Activated gamma-delta T cell treated with Interleukin-2 at 50 U/mL for 16 hours (primary cell): ENCODE results near the gene RRP7A.
A peak's percentile ranks its signal among the peaks of the same experiment; 100 is the strongest.
"Not testable (repeated sequence)": the region's sequence is repeated elsewhere in the genome, so short reads cannot be mapped to it uniquely, and the experiment has no call there.

Source experiments
- DNase-seq: peaks from one replicate; pipeline ENCODE4 v3.0.0-alpha.2; 2020

The RRP7A gene

GRCh38 chr22:42519525-42520401, at the start of gene RRP7A:
TSS of gene RRP7A (minus strand) at chr22:42519796. CDS start at chr22:42519786, 10 bp downstream.
- DNase-seq: peak; percentile 80

DNA sequence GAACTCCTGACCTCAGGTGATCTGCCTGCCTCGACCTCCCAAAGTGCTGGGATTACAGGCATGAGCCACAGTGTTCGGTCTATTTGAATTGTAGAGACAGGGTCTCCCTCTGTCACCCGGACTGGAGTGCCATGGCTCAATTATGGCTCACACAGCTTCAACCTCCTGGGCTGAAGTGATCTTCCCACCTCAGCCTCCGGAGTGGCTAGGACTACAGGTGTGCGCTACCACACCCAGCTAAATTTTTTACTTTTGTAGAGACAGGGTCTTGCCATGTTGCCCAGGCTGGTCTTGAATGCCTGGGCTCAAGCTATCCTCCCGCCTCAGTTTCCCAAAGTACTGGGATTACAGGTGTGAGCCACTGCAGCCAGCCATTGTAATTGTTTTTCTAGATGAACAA, 48.4 kb upstream of the RRP7A start:
- DNase-seq: not testable (repeated sequence)

- no peak for DNase-seq
These were observed 46.4 kb upstream of the RRP7A start for GRCh38 chr22:42565956-42566355.

GRCh38 chr22:42564699-42565098, 45.1 kb upstream of the RRP7A start:
- DNase-seq: no peak

- DNase-seq: not testable (repeated sequence)
These were observed 44.3 kb upstream of the RRP7A start for GRCh38 chr22:42563943-42564342.

DNA sequence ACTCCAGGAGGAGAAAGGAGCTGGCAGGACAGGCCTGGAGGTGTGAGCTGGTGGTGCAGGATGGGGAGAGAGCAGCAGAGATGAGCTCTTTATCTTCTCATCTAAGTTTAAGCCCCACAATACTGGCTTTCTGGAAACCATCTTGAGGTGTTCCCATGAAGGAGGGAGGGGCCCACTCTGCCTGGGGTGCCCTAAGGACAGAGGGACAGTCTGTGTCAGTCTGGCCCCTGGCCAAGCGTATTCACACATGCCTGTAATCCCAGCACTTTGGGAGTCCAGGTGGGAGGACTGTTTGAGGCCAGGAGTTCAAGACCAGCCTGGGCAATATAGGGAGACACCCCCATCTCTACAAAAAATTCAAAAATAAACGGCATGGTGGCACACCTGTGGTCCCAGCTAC, 43.1 kb upstream of the RRP7A start:
- DNase-seq: no peak

DNA sequence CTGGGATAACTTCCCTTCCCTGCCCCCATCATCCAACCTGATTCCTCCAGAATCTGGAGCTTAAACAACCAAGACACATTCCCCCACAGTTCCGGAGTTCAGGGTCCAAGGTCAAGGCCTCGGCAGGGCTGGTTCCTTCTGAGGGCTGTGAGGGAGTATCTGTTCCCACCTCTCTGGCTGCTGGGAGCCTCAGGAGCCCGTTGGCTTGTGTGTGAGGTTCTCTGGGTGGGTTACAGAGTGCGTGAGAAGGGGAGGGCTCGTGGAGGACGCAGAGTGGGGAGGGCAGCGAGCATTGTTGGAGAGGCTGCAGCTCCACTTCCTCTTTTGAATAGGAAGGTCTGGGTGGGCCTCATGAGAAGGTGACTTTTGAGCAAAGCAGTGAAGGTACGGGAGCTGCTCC, 42.7 kb upstream of the RRP7A start:
- DNase-seq: no peak

DNA sequence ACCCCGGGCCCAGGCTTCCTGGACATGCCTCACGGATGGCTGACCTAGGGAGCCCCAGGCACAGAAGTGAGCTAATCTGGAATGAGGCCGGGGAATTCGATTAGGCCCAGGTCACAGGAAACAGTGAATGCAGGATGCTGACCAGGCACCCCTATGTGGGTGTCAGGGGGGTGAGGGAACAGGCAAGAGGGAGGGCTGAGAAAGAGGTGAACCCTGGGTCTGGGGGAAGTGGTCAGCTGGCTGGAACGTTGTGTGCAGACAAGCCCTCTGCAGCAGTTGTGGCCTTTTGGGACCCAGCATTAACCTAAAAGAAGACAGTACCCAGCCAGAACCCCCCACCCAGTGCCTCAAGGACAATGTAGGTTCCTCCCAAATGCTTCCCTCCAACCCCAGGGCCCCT, 42.3 kb upstream of the RRP7A start:
- no peak for DNase-seq

DNA sequence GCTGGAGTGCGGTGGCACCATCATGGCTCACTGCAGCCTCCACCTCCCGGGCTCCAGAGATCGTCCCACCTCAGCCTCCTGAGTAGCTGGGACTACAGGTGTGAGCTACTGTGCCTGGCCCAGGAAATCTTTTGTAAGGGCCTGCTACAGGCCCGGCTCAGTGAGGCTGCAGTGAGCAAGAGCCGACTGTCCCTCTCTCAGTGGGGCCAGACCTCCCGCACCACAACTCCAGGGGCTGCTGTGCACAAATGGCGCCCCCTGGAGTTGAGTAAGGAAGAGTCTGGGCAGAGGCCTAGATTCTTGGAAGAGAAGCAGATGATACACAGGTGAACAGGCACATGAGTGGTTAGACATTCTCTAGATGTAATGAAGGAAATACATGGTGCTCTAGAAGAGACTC, 41.2 kb upstream of the RRP7A start:
- no peak for DNase-seq

DNA sequence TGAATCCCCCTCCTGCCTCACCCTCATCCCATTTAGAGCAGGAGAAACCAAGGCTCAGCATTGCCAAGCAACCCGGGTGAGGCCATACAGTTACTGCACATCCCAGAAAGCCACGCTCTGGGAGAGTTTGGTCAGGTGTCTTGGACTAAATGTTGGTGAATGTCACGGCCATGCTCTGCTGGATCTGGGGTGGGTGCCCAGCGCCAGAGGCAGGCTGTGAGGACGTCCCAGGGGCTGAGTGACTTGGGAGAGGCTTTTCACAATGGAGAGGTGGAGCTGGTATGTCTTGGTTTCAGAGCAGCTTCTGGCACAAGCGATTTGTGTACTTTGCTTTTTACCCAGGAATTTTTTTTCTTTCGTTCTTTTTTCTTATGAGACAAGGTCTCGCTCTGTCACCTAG, 40.8 kb upstream of the RRP7A start:
- no peak for DNase-seq

DNA sequence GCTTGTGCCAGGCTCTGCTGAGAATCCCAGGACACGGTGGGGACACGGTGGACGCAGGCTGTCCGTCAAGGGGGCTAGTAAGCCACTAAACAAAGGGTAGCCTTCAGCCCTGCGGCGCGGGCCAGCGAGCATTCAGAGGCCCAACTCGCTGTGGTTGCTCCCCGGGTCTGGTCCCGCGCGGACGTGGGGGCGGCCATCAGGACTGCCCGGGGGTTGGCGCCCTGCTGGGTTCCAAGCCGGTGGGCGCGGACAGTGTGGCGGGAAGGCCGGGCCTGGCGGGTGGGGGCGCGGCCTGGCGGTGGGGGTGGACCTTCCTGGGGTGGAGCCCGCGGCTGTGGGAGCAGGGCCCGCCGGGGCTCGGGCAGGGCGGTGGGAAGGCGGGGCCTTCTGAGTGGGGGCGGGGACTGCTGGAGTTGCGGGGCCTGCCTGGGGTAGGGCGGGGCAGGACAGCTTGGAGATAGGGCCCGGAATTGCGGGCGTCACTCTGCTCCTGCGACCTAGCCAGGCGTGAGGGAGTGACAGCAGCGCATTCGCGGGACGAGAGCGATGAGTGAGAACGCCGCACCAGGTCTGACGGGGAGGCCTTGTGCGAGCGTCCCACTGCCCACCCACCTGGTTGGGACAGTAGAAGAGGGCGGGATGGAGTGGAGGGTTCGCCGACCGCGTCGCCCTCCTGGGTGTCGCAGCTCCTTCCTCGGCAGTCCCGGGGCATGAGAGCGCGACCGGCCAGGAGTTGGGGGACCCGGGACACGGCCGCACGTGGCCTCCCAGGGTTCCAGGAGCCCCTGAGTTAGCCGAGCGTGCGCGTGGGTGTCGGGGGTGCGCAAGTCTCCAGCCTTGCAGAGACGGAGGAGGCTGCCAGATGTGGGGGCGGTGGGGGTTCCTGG, 34.1 kb upstream of the RRP7A start, which contains the start of gene SERHL2:
Gene SERHL2, plus strand, starts transcription at position 482 of the 887 bp plus-strand sequence. Its CDS starts 65 bp downstream, at position 547.
- peak; percentile 68 for DNase-seq

GRCh38 chr22:42552294-42552647, 32.7 kb upstream of the RRP7A start:
- DNase-seq: not testable (repeated sequence)

DNA sequence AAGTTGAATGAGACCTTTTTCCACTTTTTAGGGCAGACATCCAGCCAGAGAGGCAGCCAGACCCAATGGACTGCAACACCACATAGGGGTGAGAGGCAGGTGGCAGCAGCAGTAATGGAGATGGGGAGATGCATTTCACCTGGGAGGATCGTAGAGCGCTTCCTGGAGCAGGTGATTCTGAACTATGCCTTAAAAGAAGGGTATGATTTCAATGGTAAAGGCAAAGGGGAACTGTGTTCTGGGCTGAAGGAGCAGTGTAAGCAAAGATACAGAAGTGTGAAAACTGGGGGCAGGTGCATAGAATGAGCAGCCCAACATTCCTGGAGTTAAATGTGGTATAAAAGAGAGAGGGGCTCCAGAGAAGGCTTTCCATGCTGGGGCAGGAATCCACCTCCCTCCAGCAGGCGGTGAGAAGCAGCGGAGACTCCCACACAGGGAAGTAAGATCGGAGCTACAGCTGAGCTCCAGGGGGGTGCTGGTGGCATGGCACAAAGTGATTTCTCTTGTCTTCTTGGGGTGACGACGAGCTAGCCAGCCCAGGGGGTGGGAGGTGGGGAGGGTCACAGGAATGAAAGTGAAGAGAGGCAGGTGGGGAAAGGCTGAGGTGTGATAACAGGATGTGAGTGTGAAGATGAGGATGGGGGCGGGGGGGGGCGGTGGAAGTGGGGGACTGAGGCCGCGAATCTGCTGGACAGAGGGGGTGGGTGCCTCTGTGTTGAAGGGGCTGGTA, 29.9 kb upstream of the RRP7A start:
- no peak for DNase-seq

DNA sequence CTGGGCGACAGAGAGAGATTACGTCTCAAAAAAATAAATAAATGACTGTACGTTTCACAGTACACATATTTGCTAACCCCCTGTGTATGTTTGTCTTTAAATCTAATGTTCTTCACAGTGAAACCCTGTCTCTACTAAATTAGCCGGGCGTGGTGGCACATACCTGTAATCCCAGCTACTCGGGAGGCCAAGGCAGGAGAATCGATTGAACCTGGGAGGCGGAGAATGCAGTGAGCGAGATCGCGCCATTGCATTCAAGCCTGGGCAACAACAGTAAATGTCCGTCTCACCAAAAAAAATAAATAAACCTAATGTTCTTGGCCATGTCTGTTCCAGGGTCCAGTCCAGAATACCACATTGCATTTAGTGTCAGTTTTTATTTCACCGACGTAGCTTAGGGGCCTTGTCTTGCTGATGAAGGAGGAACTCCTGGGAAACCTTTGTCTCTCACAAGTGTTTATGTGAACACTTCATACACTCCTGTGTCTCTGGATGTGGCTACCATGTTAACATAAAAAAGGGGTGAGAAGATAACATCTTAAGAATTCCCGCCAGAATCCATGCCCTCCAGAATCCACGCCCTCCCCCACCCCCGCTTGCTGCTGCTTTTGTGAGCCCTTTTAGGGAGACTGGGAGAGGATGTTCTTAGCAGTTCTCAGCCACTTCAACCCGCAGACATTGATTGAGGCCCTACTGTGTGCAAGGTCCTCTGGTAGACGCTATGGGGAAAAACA, 29.2 kb upstream of the RRP7A start:
- no peak for DNase-seq

- not testable (repeated sequence) for DNase-seq
These were observed 28.5 kb upstream of the RRP7A start for GRCh38 chr22:42548126-42548525.

DNA sequence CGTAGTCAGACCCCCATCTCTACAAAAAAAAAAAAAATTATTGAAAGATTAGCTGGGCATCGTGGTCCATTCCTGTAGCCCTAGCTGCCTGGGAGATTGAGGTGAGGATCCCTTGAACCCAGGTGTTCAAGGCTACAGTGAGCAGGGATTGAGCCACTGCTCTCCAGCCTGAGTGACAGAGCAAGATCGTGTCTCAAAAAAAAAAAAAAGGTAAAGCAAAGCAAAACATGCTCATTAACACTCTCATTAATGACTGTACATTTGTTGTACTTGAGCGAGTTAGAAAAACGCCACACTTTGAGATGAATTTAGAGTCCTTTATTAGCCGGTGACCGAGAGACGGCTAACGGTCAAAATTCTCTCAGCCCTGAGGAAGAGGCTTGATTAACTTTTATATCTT, 28.0 kb upstream of the RRP7A start:
- no peak for DNase-seq

DNA sequence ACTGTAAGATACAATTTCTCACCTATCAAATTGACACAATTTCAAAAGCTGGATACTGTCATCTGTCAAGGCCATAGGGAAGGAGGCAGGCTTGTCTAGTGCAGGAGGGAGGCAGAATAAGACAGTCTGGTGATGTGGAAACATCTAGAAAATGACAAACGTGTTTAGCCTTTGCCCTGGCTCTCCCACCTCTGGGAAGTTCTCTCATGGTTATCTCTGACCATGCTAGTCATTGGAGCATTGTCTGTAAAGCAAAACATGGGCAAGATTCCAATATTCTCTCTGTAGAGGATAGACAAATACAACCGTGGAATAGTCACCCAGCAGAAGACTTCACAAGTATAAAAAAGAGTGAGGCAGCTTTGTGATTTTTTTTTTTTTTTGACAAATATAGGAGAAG, 25.1 kb upstream of the RRP7A start:
- DNase-seq: no peak

DNA sequence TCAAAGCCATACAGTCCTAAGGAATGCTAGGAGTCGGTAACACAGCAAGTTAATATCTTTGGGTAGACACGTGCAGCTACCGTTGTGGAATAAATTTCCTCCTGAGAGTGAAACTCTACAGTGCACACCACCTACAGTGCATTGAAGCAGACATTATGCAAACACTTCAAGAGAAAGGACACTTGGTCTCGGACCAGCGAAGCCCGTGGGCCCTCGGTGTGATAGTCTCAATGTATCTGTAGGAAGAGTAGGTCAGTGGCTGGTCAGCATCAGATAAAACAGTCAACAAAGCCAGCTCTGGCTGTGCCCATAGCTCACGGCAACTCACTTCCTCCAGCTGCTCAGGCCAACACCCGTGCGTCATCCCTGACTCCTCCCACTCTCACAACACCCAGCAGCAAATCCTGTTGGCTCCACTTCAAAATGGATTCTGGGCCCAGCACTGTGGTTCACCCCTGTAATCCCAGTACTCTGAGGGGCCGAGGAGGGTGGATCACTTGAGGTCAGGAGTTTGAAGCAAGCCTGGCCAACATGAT, 19.7 kb upstream of the RRP7A start:
- DNase-seq: not testable (repeated sequence)

GRCh38 chr22:42537199-42537831, 17.7 kb upstream of the RRP7A start:
- DNase-seq: not testable (repeated sequence)

- not testable (repeated sequence) for DNase-seq
These were observed 17.0 kb upstream of the RRP7A start for GRCh38 chr22:42536634-42537033.

DNA sequence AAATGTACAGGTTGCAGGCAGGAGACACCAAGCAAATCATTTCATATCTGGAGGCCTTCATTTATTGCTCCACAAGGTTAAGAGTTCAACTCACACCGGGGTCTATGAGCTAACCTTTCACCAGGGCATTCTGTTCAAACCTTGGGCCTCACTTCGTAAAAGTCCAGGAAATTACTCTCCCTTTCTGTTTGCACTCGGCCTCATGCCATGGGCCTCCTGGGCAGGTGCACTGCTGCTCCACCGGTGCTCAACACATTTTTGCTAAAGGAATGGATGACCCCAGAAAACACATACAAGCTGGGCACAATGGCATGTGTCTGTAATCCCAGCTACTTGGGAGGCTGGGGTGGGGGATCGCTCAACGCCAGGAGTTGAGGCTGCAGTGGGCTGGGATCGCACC, 16.6 kb upstream of the RRP7A start:
- DNase-seq: no peak
